GM18517 (cell line): Measurements from ENCODE around the gene PHACTR2.
"Not testable (repeated sequence)": the region's sequence is repeated elsewhere in the genome, so short reads cannot be mapped to it uniquely, and the experiment has no call there.

Experiments used
- ATAC-seq: cut with Tn5 transposase; IDR thresholded peaks from one replicate; pipeline ENCODE4 v1.9.1; 2021; ENCODE audit warnings: mild to moderate bottlenecking, moderate library complexity; ENCODE audit not compliant: unreplicated experiment

Gene PHACTR2

GRCh38 chr6:143677891-143678791, at the start of gene PHACTR2:
PHACTR2 (plus strand) TSS chr6:143677965; CDS start chr6:143678164, 199 bp downstream.
- ATAC-seq, result no peak

GRCh38 chr6:143629104-143630080, 48.4 kb upstream of the PHACTR2 start:
- no peak for ATAC-seq

DNA sequence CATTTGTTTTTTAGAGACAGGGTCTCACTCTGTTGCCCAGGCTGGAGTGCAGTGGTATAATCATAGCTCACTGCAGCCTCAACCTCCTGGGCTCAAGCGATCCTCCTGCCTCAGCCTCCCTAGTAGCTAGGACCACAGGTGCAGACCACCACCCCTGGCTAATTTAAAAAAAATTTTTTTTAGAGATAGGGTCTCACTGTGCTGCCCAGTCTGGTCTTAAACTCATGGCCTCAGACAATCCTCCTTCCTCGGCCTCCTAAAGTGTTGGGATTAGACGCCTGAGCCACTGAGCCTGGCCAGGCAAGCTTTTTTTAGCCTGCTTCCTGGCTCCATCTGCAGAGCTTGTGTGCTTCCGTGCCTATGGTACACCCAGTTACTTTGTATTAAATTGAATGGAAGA, 46.6 kb upstream of the PHACTR2 start:
- ATAC-seq, result not testable (repeated sequence)

DNA sequence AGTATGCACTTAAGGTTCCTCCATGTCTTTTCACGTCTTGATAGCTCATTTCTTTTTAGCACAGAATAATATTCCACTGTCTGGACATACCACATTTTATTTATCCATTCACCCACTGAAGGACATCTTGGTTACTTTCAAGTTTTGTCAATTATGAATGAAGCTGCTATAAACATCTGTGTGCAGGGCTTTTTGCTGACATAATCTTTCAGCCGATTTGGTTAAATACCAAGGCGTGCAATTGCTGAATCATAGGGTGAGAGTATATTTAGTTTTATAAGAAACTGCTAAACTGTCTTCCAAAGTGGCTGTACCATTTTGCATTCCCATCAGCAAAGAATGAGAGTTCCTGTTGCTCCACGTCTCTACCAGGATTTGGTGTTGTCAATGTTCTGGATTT, 44.9 kb upstream of the PHACTR2 start:
- ATAC-seq, result no peak

- no peak for ATAC-seq
Observed at GRCh38 chr6:143634486-143634885, 43.3 kb upstream of the PHACTR2 start.

- no peak for ATAC-seq
Observed at GRCh38 chr6:143637691-143638090, 40.1 kb upstream of the PHACTR2 start.

DNA sequence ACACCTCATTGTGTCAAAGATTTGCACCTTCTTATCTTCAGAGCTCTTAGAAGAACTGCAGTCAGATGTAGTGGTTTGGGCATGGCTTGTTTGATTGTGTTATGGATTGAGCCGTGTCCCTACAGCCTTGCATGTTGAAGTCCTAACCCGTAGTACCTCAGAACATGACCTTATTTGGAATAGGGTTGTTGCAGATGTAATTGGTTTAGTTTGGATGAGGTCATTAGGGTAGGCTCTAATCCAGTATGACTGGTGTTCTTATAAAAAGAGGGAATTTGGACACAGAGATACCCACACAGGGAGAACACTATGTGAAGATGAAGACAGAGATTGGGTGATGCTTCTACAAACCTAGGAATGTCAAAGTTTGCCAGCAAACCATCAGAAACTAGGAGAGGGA, 35.4 kb upstream of the PHACTR2 start:
- ATAC-seq, result no peak

DNA sequence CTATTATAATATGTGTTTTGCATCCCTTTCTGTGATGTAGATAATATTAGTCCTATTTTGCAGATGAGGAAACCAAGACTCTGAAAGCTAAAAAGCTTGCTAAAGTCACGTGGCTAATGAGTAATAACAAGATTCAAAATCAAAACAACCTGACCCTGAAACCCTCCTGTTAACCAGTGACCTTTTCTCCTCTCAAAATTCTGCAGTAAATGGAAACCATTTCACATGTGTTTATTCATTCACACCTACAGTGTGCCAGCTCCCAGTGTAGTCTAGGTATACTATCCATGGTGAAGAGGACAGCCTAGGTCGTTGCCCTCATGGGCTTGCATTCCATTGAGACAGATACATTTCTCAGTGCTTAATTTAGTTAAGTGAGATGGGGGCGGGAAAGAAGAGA, 30.6 kb upstream of the PHACTR2 start:
- ATAC-seq, result no peak

DNA sequence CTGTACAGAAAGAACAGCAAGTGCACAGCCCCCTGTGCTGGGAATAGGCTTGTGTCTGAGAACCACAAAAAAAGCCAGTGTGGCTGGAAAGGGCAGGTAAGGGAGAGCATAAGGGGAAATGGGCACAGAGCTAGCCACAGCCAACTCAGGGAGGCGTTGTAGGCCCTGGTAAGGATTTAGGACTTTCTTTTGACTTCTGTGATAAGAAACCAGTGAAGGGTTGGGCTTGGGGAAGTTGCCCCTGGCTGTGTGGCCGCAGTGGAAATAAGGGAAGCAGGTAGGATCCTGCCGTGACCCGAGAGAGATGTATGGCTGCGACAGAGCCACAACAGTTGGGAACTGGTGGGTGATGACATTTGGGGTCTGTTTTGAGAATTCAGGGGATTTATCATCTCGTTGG, 30.0 kb upstream of the PHACTR2 start:
- no peak for ATAC-seq

GRCh38 chr6:143649319-143649718, 28.4 kb upstream of the PHACTR2 start:
- not testable (repeated sequence) for ATAC-seq

GRCh38 chr6:143651328-143651727, 26.4 kb upstream of the PHACTR2 start:
- ATAC-seq, result not testable (repeated sequence)

DNA sequence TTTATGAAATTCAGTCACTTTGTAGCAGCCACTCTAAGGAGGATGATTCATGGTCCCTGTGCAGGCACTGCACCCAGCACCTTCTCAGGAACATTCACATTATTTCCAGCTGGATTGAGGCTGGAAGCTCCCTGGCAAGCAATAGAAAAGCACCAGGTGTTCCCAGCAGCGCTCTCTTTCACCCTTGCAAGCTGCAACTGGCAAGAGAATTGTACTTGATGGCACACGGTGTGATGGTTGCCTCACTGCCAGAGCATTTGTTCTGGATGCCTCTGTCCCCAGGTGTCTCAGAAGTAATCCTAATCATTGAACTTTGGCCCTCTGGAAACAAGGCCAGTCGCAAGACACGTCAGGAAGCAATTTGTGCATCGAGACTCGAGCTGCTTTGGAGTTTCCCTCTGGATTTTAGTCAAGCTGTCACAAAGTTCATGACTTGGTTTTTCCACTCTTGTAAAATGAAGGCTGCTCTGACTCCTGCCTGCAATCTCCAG, 24.9 kb upstream of the PHACTR2 start:
- ATAC-seq, result no peak

GRCh38 chr6:143655541-143655940, 22.2 kb upstream of the PHACTR2 start:
- no peak for ATAC-seq

- ATAC-seq, result no peak
Observed at GRCh38 chr6:143656026-143656425, 21.7 kb upstream of the PHACTR2 start.

DNA sequence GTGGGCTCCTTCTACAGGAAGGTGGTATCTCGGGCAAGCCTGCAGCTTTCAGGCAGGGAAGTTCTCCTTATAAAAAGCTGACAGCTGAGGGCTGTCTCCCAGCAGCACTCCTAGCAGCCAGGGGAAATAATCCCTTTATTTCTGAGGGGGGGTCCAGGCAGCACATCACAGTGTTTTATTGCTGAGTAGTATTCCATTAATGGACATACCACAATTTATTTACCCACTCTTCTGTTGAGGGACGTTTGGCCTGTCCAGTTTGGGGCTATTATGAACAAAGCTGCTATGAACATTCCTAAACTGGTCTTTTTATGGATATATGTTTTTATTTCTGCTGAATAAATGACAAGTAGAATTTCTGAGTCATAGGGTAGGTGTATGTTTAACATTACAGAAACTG, 20.0 kb upstream of the PHACTR2 start:
- no peak for ATAC-seq

DNA sequence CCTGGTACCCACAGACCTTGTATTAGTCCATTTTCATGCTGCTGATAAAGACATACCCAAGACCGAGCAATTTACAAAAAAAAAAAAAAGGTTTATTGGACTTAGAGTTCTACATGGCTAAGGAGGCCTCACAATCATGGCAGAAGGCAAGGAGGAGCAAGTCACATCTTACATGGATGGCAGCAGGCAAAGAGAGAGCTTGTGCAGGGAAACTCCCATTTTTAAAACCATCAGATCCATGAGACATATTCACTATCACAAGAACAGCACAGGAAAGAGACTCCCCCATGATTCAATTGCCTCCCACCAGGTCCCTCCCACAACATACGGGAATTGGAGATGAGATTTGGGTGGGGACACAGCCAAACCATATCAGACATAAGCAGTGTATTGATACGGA, 17.6 kb upstream of the PHACTR2 start:
- not testable (repeated sequence) for ATAC-seq

- ATAC-seq, result no peak
Observed at GRCh38 chr6:143664171-143664570, 13.6 kb upstream of the PHACTR2 start.

GRCh38 chr6:143666007-143666406, 11.8 kb upstream of the PHACTR2 start:
- ATAC-seq, result not testable (repeated sequence)

DNA sequence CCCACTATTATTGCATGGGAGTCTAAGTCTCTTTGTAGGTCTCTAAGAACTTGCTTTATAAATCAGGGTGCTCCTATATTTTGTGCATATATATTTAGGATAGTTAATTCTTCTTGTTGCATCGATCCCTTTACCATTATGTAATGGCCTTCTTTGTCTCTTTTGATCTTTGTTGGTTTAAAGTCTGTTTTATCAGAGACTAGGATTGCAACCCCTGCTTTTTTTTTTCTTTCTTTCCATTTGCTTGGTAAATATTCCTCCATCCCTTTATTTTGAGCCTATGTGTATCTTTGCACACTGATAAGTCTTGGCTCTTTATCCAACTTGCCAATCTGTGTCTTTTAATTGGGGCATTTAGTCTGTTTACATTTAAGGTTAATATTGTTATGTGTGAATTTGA, 8.3 kb upstream of the PHACTR2 start:
- ATAC-seq, result not testable (repeated sequence)

GRCh38 chr6:143673669-143674068, 4.1 kb upstream of the PHACTR2 start:
- ATAC-seq, result no peak
